HG02588 (cell line): ENCODE results near the gene FYCO1.

Experiments
- ATAC-seq: cut with Tn5 transposase; IDR thresholded peaks from one replicate; pipeline ENCODE4 v1.9.1; 2021; ENCODE audit warnings: mild to moderate bottlenecking, moderate library complexity; ENCODE audit not compliant: unreplicated experiment

The FYCO1 gene

DNA sequence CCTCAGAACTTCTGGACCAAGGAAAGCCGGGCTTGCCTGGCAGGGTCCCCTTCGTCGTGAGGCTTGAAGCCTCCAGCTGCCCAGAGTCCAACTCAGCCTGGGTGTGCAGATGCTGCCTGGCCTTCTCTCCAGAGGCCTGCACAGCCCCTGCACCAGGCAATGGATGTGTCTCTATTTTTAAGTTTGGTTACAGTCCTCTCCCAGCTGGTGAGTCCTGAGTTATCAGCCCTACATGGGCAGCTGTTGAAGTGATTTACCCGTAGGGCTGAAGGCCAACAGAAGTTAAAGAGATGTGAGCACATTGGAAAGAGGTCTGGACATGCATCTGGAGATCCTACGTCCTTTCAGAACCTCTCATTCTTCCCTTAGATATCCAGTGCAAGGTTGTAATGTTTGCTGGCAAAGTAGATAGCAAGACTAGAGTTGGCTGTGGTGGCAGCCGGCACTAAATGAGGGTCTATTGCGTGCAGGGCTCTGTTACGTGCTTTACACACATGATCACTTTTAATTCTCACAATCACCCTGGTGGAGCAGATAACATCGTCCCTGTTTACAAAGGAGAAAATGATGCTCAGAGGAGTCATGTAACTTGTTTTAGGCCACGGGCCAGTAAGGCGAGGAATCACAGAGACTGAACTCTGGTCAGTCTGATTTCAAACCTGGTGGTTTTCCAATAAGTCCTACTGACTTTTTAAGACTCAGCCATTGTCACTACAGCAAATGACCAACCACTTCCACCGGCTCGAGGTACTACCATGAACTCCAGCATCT lies 9.9 kb downstream of the FYCO1 start:
- no peak for ATAC-seq

DNA sequence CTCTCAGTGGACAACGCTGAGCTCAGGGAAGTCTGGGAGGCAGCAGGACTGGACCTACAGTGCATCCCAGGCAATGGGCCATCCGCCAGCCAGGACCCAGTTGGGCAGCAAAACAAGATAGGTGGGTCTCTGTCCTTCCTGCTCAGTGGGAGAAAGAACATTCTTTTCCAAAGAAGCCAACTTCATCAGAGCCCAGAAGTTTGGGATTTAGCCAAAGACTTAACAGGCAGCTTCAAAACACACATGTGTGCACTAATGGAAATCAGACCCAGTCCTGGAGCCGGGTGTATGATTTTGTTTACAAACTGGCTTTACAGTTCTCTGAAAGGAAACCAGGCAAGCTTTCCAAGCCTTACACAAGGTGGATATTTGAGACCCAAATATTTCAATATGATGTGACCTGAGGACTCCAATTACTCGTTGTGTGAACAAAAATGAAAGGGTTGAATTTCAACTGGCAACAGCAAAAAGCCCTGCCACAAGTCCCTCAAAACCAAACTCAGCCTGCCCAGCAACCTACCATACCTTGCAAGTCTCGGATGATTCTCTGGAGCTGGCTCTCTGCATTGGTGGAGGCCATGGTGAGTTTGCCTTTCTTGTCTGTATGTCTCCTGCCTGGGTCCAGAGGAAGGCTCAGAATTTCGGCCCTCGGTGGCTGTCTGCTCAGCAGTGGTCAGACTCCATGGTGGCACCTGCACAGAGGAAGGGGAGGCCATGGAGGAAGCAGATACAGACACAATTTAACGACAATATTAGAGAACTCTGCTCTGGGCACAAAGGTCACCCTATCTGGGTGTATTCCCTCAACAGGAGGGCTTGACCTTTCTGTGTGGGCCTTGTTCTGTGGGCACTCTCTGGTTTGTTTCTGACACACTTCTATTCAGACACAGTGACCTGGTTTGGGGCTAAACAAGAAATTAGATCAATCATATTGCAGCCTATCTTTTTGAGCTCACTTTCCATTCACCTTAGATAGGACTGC lies 11.0 kb downstream of the FYCO1 start:
- no peak for ATAC-seq

DNA sequence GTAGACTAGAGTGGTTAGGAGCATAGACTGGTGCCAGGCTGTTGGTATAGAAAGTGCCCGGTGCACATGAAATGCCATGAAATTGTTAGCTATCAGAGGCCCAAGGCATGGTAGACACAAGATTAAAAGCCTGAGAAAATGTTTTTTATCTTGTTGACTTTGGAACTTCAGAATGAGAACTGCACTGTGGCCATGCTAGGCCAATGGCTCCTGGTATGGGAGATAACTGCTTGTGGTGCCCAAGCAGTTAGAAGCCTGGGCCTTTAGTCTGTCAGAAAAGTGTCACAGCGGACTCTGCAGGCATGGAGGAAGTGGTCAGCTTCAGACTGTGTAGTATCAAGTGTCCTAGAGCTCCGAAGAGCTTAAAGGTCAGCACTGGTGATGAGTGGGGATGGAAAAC lies 11.9 kb downstream of the FYCO1 start:
- ATAC-seq: no peak

DNA sequence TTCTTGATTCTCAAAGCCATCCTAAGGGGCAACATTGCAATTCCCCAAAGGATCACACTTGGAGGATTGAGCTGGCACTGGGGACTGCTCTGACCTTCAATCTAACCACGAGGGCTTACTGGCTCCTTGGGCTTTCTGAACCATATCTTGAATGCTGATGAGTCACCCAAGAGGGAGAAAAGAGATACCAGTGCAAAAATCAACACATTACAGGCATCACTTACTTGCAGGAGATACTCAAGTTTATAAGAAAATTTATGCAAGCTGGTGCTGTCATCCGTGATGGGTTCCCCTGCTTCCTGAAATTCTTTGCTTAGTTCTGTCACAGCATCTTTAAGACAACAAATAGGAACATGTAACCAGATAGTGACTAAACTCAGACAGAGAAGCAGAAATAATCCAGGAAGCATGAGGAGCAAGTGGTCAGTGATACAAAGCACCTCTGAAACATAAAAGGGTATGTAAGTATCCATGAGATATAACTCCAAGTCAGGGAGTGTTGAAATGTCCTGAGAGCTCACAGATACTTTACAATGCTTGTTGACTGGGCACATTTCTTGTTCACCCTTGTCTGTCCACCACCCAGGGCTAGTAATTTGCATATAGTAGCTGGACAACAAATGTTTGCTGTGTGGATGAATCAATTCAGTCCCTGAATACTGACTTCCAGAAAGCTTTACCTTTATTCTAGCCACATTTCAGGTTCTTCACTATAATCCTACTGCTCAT lies 14.1 kb downstream of the FYCO1 start:
- ATAC-seq: no peak

DNA sequence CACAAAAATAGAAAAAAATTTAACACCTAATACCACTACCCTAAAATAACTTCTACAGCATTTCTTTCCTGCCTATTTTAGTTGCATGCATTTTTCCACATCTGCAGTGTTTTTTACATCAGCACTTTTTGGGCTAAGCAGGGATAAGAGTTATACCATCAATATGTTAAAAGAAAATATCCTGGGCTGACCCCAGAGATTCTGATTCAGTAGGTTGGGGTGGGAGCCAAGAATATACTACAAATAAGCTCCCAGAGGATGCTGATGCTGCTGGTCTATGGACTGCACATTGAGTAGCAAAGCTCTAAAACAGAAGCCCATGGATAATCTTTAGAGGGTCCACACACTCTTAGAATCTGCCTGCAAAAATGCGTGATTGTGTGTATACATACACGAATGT lies 14.8 kb downstream of the FYCO1 start:
- ATAC-seq: no peak

DNA sequence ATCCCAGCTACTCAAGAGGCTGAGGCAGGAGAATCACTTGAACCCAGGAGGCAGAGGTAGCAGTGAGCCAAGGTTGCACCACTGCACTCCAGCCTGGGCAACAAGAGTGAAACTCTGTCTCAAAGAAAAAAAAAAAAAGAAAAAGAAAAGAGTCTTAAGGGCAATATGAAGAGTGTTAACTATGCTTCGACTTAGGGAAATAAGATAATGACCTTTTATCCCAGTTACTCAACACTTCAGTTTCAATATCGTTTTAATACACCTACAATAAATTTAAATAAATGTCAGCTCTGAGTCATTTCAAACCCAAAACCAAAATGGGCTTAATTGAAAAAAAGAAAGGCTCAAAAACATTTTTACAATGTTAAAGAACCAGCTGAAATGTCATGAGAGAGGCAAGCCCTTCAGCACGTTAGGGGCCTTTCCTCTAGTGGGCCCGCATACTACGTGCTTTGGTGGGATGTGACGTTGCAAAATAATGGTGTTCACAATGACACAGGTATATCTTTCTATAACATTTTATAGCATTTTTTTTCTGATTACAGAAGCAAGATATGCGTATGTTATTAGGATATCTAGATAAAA lies 15.3 kb downstream of the FYCO1 start:
- ATAC-seq: no peak

DNA sequence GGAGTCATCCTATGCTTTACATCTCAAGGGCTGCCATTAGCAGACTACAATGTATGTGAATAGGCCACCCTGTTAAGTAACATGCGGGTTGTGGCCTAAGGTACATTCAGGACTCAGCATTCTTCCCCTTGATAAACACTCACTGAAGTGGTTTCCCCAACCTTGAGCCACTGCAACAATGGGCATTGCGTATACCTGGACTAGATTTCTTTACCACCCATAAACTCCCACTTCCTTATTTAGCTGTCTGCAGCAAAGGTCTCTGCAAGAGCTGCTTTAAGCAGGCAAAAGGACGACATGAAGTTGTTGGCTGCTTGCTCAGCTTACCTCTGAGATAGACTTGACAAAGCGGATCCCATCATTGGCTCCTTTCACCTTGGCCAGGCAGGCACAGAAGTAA lies 16.2 kb downstream of the FYCO1 start:
- ATAC-seq: no peak

DNA sequence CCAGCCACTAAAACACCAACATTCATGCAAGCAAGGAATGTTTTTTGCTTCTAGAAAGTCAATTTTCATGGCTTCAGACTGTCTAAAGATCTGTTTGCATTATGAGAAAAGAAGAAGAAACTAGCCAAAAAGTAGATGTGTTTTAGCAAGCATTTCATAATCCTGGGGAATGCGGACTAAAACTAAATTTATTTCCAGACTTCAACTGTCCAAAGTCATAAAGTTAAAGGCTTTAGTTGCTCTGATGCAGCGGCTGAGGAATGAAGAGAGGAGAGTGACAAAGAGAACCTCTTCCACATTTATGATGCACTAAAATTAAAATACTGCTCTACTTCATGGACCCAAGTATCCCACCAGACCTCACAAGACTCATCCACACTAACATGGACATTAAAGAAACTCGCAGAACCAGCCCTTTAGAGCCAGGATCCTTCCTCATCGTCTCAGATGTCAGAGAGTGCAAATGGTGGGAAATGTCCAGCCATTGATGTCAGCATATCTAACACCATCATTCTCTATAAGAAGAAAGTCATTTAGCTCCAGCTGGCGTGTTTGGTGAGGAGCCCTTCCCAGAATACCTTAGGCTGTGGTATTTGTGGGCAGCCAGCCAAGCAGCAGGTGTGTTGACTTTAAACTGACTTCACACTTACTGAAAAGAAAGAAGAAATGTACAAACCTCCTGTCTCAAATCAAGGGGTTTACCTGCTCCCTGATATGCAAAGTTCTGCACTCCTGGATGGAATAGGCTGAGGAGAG lies 17.4 kb downstream of the FYCO1 start:
- ATAC-seq: no peak

DNA sequence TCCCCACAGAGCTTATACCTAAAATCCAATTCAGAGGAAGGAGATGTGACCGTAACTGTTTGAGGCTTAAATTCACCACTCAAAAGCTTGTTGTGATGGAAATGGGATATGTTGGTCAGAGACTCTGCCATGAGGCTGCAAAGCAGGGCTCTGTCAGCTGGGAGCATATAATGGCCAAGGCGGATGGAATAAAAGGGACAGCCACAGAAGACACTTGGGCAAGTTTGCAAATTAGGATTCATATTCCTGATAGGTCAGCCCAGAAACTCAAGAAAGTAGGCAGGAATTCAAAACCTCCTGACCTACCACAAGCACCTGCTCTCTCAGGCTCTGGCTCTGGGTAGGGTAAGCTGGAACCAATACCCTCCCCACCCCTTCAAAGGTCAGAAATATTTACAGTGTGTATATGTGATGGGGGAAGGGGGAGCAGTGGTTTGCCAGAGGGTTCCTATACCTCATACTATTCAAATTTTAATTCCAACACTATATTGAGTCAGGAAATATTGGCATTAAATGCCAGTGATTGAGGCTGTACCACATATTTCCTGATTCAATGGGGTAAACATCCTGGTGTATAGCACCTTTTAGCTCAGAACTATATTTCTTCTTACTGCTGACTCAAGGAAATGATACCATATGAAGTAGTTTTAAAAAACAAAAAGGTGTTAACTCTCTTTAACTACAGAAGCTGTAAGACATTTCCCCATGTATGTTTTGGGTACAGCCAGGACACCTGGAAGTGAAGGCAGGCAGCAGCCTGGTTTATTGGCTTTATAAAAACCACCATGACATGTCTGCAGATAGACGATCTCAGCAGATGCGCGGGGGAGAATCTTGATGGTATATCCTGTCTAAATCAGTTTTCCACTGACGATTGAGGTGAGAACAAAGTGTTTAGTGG lies 19.2 kb downstream of the FYCO1 start:
- no peak for ATAC-seq

DNA sequence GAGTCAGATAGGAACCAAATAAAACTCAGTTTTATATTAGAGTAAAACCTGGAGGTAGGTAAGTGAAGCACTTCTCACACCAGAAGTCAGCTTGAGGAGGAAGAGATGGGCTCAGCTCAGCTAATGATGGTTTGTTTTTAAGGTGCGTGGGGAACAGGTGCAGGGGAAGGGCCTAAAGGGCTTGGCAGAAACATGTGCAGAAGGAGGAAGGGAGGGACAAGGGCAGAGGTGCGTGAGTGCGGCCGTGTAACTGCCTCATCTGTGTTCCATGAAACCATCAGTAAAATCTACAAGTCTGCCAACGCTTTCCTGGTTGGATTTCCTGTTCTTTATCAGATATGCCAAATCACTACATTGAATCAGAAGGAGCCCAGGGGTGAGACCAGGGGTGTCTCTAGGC lies 19.9 kb downstream of the FYCO1 start:
- ATAC-seq: no peak

DNA sequence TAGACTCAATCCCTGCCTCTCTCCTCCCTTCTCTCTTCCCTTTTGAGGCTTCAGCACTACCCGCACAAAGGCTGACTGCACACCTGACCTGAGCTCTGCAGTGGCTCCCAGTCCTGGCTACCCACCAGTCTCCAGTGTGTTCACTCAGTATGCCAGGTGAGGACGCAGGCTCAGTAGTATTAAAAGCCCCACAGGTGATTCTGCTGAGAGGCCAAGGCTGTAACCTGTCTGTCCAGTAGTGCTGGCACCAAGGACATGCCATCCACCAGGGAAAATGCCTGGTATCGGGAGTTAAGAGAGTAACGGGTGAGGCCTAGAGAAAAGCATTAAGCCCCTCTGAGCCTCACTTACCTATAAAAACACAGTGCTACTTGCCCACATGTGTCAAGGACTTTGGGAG lies 20.9 kb downstream of the FYCO1 start:
- no peak for ATAC-seq

DNA sequence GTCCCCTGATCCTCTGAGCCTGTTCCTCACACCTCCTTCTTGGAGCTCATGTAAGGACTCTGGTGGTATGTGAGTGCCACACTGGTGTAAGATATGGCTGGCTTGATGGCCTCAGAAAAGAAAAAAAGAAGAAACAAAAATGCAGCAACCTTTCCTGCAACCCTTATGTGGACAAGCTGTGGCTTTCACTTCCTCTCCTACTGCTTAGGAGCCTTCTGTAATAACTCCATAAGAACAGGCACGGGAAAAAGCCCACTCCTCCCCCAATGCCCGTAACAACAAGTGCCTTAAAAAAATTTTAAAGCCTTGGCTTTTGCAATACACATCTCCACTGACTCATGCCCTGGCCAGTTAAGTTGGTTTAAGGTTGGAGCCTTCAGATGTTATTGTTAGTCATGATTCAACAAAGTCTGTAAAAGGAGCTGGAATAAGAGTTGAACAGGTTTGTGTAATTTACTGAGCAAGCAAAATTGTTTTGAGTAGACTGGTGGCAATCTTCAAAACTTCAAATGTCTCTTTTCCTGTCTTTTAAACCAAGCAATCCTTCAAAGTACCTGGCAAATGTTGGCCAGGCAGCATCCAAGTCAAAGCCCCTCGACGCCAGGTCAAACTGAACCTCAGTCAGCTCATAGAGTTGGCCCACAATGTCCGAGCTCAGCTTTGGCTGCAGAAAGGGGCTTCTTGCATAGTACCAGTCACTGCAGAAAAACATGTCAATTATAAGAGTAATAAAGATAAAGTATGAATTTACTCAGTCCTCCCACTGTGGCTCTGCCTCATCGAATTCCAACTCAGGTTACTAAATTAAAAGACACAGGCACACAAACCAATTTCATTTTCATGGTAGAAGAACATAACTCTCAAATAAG lies 22.9 kb downstream of the FYCO1 start:
- no peak for ATAC-seq

DNA sequence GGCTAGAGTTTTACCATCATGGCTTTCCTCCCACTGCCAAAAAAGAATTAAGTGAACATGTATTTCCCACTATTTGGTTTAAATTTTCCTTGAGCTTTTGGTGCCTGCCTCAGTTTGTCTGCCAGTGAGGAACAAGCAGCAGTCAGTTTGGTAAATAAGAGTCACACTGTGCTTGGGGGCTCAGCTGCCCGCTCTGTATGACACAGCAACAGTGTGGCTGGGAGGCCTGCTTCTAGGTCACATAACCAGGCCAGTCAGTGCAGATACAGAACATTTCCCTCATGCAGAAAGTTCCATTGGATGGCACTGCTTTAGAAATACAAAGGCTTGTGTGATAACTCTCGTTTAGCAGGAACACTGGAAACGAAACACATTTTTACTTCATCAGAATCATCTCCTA lies 25.7 kb downstream of the FYCO1 start:
- ATAC-seq: no peak

DNA sequence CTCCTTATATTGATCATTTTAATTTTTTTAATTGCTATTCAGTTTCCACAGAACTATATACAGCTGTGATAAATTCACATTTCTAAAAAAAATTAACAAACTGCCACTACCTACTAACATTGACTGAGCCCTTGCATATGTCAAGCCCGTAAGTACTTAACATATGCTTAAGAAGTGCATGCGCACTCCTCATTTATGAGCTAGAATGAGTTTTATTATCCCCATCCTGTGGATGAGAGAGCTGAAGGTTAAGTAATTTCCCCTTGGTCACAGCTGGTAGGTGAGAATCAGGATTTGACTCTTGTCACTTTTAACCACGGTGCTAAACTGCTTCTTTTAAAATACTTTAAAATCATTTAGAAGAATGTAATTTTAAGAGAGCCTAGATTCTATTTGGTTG lies 26.5 kb downstream of the FYCO1 start:
- ATAC-seq: no peak

DNA sequence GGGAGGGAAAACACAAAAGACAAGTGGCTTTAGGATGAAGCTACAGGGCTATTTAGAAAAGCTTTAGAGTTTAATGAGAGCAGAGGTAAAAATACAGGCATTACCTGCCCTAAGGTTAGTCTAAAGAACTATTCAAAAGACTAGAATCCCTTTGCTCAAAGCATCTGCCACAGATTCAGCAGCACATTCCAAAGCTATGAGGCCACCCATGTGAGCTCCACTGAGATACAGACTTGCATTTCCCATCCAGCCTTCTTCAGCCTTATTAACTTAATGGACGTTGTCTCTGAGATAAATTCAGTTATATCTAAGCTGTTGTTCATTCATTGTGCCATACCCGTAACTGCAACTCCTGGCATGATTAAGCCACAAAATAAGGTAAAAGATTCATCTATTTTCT lies 26.9 kb downstream of the FYCO1 start:
- no peak for ATAC-seq

DNA sequence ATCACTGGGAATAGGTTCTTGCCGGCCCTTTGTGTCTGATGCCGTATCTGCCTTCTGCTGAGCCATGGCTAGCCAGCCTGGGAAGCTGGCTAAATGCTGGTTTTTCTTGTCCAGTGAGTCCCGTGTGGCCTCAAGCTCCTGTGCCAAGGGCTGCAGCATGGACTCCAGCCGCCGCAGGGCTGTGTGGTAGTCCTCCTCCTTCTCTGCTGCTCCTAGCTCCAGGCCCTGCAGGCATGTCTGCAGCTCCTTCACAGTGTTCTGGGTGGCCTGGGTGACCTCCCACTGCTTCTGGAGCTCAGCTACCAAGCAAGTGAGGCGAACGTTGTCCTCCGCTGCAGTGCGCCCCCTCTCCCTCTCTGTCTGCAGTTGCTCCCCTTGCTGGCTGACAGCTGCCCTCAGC lies 27.5 kb downstream of the FYCO1 start:
- no peak for ATAC-seq

DNA sequence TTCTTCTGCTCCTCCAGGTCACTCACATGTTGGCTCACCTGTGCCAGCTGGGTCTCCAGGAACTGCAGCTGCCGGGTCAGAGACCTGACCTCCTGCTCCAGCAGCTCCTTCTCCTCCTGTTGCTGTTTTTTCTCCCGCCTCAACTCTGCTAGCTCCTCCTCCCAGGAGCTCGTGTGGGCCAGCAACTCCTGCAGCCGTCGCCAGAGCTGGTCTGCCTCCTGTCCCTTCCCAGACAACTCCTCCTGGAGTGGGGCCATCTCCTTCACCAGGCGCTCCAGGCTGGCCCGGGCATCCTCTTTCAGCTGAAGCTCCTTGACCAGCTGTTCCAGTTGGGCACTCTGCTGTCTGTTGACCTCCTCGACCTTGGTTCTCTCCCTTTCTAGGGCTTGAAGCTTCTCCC lies 27.9 kb downstream of the FYCO1 start:
- ATAC-seq: no peak

DNA sequence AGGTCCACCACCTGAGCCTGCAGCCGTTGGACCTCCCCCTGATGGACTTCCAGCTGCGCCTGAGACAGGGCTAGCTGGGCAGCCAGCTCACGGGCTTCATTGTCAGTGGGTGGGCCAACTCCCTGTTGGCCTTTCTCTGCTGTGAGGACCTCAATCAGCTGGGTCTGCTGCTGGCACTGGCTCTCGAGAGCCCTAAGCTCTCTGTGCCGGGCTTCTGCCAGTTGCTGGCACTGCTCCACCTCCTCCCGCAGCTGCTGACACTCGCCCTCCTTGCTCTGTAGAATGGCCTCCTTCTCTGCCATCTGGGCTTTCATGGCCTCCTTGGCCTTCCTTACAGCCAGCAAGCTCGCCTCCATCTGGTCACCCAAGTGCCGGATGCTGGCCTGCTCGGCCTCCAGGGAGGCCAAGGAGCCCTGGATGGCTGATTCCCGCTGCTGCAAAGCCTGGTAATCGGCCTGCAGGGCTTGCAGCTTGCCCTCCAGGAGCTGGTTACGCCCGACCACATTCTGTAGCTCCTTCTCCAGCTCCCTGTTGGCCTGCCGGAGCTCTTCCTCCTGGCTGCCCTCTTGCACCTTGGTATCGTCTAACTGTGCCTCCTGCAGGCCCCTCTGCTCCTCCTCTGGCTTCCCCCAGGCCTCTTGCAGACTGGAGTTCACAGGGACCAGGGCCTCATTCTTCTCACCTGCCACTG lies 28.5 kb downstream of the FYCO1 start:
- ATAC-seq: no peak
